OCI-LY3 (cell line): Measurements from ENCODE around the gene BBX.

ENCODE experiments used
- EZH2phosphoT487 ChIP-seq: fragments of 200-600 bp; shearing (Covaris generic); IDR thresholded peaks from 2 replicates; pipeline ENCODE4 v1.6.1; 2018; ENCODE audit warnings: antibody characterized with exemption, mixed run types, low read depth
- TF ChIP-seq, protein P1 (sequence below): fragments of 200-600, 300-600 bp; sonication (generic); IDR thresholded peaks from 2 replicates; pipeline ENCODE4 v1.5.1; 2014; ENCODE audit warnings: antibody characterized with exemption, low read length, low read depth

- TF ChIP-seq, protein P1, sequence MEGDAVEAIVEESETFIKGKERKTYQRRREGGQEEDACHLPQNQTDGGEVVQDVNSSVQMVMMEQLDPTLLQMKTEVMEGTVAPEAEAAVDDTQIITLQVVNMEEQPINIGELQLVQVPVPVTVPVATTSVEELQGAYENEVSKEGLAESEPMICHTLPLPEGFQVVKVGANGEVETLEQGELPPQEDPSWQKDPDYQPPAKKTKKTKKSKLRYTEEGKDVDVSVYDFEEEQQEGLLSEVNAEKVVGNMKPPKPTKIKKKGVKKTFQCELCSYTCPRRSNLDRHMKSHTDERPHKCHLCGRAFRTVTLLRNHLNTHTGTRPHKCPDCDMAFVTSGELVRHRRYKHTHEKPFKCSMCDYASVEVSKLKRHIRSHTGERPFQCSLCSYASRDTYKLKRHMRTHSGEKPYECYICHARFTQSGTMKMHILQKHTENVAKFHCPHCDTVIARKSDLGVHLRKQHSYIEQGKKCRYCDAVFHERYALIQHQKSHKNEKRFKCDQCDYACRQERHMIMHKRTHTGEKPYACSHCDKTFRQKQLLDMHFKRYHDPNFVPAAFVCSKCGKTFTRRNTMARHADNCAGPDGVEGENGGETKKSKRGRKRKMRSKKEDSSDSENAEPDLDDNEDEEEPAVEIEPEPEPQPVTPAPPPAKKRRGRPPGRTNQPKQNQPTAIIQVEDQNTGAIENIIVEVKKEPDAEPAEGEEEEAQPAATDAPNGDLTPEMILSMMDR, result no peak
- TF ChIP-seq EZH2phosphoT487, result no peak
These were observed 237.4 kb downstream of the BBX start for GRCh38 chr3:107760144-107760543.
